ENCODE data around the gene KIAA1217.

The KIAA1217 gene

GRCh38 chr10:24449321-24449740, 240.4 kb downstream of the KIAA1217 start:
- DNase-seq = no peak

- DNase-seq = no peak
These were observed 240.9 kb downstream of the KIAA1217 start for GRCh38 chr10:24449769-24450310.

- DNase-seq = no peak
These were observed 242.4 kb downstream of the KIAA1217 start for GRCh38 chr10:24451325-24451820.

GRCh38 chr10:24452030-24452429, 243.1 kb downstream of the KIAA1217 start:
- no peak for DNase-seq

- no peak for DNase-seq
These were observed 244.5 kb downstream of the KIAA1217 start for GRCh38 chr10:24453404-24453830.

- DNase-seq = no peak
These were observed 245.0 kb downstream of the KIAA1217 start for GRCh38 chr10:24453973-24454372.

- DNase-seq = no peak
These were observed 246.5 kb downstream of the KIAA1217 start for GRCh38 chr10:24455447-24455846.

- DNase-seq = no peak
These were observed 247.4 kb downstream of the KIAA1217 start for GRCh38 chr10:24456322-24456721.

- DNase-seq = no peak
These were observed 248.9 kb downstream of the KIAA1217 start for GRCh38 chr10:24457661-24458318.

- DNase-seq = no peak
These were observed 250.9 kb downstream of the KIAA1217 start for GRCh38 chr10:24459836-24460235.

GRCh38 chr10:24462291-24462813, 253.4 kb downstream of the KIAA1217 start:
- DNase-seq = no peak

- no peak for DNase-seq
These were observed 254.1 kb downstream of the KIAA1217 start for GRCh38 chr10:24462889-24463552.

GRCh38 chr10:24463611-24464426, 254.9 kb downstream of the KIAA1217 start:
- no peak for DNase-seq

GRCh38 chr10:24465124-24465874, 256.4 kb downstream of the KIAA1217 start:
- no peak for DNase-seq

GRCh38 chr10:24465891-24466818, 257.2 kb downstream of the KIAA1217 start:
- DNase-seq = no peak

GRCh38 chr10:24467136-24467535, 258.2 kb downstream of the KIAA1217 start:
- DNase-seq = no peak

GRCh38 chr10:24467605-24468004, 258.7 kb downstream of the KIAA1217 start:
- DNase-seq = no peak

GRCh38 chr10:24468281-24468751, 259.4 kb downstream of the KIAA1217 start:
- no peak for DNase-seq

- DNase-seq = no peak
These were observed 261.1 kb downstream of the KIAA1217 start for GRCh38 chr10:24469993-24470392.

- no peak for DNase-seq
These were observed 266.7 kb downstream of the KIAA1217 start for GRCh38 chr10:24475598-24475997.
